NCI-H2107 treated with DMSO at 0.1 percent for 48 hours (cell line): ENCODE results near the gene TOPORS.
"Not testable (repeated sequence)": the region's sequence is repeated elsewhere in the genome, so short reads cannot be mapped to it uniquely, and the experiment has no call there.

Experiments
- DNase-seq: peaks from one replicate; lab custom pipeline; 2025; ENCODE audit not compliant: unreplicated experiment; lab: John Stamatoyannopoulos, UW

TOPORS gene

DNA sequence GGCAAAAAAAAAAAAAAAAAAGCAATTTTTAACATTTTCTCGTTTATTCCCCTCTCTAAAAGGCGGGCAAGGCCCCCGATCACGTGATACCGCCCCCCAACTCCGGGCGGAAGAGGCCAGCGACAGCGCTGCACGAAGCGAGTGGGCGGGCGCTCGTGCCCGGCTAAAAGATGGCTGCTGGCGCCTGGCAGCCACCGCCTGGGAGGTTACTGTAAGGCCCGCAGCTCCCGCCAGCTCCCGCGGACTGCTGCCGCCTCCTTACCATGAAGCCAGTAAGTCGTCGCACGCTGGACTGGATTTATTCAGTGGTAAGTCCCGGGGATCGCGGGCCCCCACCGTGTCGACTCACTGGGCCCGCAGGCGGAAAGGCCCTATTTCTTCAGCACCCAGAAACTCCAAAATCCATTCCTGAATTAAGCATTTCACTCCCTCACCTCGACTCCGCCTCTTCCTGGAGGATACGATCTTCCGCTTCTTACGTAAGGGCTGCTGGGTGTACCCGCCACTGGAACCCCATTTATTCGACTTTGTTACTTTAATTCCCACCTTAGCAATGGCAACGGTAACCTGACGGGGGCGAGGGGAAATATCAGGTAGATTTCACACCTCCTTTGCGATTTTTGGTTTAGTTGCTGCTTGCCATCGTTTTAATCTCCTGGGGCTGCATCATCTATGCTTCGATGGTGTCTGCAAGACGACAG lies at the start of gene TOPORS, which contains the start of gene SMIM27:
TOPORS (minus strand) TSS at position 415 of the 701 bp plus-strand sequence; CDS start at position 265, 150 bp downstream.
SMIM27 (plus strand) TSS at position 156 of the 701 bp plus-strand sequence; CDS start at position 264, 108 bp downstream.
- DNase-seq, result peak; percentile 92

DNA sequence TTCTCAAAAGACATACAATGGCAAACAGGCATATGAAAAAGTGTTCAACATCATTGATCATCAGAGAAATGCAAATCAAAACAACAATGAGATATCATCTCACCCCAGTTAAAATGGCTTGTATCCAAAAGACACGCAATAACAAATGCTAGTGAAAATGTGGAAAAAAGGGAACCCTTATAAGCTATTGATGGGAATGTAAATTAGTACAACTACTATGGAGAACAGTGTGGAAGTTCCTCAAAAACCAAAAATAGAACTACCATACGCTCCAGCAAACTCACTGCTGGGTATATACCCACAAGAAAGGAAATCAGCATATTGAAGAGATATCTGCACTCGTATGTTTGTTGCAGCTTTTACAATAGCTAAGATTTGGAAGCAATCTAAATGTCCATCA lies 46.6 kb upstream of the TOPORS start:
- DNase-seq, result not testable (repeated sequence)

DNA sequence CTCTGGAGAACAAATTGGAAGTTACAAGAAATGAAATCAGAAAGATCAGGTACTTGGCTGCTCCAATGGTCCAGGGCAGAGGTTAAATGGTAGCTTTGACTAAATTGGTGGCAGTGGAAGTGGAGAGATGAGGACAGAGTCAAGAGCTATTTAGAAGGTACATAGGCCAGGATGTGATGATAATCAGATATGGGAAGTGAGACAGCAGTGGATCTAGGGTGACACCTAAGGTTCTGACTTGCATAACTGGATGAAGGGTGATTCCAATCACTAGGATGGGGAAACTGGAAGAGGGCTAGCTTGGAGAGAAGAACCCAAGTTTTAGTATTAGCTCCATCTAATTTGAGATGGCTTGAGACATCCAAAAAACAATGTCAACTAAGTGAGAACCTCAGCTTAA lies 44.5 kb upstream of the TOPORS start:
- no peak for DNase-seq

DNA sequence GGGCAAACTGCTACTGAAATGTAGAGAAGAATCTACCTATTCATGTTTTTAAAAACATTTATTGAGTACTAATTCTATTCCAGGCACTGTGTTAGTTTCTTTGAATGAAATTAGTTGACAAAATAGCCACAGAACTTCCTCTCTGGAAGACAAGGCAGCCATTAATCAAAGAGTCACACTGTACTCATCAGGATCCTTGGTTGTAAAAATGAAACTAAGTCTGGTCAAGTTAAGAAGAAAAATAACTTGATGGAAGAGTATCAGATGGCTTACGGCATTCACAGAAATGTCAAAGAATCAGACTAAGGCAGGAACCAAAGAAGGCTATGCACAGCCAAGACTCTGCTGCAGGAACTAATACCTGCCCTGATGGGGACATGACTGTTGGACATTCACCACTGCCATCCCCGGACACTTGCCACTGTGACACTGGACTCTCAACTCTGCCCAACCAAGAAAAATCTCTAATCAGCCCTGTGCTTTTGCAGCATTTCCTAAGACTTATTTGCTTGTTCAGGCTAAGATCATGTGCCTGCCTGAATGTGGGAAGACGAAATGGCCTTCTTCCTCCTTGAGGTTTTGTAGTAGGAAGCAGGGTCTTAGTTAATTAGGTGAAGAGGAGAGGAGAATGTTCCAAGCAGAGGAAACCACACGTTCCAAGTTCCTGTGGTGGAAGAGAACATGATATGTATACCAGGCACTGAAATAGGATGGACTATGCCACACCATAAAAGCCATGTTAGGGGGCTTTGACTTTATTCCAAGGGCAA lies 43.9 kb upstream of the TOPORS start:
- DNase-seq, result no peak

DNA sequence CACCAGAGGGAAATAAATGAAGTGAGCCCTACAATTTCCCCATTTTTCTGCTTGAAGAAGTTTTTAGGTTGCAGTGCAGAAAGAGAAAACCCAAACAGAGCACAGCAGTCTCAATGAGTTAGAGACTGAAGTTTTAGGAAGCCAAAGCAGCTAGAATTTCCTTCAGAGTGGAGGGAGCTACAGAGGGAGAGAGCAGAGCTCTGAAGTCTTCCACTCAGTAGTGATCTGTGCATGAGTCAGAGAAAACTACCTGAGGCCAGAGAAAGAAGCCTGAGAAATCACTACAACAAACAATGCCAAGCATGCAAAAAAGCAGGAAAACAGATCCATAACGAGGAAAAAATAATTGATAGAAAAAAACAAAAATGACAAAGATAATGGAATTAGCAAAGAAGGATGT lies 38.5 kb upstream of the TOPORS start:
- no peak for DNase-seq

DNA sequence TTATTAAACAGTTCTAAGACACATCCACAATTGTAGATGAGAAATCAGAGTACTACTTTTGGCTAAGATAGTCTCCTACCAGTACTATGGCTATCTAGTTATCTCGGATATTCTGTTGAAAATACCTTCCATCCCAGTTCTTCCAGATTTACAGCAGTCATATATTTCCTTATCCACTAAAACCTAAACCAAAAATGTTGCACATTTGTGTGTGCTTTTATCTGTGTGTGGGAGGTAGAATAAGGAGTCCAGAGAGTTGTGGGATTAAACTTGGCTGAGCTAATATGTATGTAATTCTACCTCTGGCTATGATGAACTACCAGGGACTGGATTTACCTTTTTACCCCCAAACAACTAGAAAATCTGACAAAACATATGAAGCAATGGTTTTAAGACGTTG lies 38.1 kb upstream of the TOPORS start:
- DNase-seq, result no peak

DNA sequence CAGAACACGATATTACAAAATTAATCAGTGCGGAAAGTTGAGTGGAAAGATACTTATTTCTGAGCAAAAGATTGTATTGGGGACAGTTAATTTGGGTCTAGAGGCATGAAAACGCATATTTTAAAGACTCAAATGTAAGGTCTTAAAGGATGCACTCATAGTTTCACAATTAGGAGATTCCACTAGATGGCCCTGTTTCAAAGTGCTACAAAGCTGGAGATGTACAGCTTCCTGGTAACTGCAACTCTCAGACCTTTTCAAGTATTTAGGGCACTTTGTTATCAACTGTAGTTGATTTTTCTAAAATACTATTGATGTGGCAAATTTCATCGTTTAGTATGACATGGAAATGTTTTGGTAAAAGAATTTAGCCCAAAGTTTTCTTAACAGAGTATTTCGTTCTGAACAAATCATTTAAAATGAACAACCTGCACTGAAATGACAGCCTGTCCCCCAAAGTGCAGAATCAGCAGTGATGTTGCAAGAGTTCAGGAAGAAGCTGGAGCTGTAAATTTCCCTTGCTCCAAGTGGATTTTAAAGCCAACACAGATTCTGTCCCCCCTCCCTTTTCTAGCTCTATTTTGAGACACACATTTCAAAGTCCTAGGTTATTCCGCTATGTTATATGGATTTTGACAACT lies 36.8 kb upstream of the TOPORS start:
- DNase-seq, result peak; percentile 35

DNA sequence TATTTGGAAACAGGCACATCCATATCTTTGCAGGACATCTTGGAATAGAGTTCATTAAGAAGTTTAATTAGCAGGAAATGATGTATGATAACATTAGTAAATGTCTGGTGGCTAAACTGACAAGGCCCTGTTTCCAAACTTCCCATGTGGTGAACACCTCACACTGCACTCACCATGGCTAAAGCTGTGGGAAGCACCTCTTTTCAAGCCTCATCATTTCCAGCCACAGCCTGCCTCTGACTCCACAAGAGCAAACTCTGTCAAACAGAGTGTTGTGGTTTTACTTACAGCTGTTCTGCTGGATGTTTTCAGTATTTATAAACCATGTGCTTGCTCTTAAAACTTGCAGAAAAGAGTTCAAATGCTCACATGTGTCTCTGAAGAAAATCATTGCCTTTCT lies 35.5 kb upstream of the TOPORS start:
- DNase-seq, result no peak

DNA sequence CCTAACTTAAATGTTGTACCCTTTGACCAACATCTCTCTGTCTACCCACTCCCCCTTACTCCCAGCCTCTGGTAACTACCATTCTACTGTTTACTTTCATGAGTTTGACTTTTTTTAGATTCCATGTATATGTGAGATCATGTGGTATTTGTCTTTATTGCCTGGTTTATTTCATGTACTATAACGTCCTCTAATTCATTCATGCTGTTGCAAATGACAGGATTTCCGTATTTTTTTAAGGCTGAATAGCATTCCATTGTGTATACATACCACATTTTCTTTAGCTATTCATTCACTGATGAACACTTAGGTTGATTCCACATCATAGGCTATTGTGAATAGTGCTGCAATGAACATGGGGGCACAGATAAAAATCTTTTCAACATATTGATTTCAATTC lies 32.4 kb upstream of the TOPORS start:
- no peak for DNase-seq

DNA sequence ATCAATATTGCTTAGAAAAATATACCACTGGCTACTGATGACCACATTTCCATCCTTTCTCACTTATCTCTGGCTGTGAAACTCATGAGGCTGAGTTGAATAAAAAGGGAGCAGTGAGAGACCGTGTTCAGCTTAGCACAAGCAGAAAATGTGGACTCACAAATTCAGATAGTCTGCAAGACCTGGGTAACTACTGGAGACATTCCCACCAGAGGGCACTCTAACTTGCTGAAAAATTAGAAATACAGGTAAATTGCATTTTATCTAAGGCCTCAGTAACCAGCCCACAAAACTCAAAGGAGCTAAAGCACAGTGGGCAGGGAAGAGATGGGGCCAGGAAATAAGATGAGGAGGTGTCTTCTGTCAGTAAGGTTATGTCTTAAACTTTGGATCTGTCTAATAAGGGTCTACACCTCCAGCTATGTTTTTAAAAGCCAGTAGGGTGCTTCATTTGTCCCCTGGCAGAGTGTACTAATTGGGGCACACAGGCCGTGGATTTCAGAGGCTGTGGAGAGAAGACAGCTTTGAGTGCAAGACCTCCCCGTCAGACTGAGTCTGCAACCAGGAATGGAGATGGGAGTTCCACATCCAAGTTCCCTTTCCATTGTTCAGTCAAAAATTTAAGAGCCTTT lies 29.2 kb upstream of the TOPORS start:
- peak; percentile 50 for DNase-seq

DNA sequence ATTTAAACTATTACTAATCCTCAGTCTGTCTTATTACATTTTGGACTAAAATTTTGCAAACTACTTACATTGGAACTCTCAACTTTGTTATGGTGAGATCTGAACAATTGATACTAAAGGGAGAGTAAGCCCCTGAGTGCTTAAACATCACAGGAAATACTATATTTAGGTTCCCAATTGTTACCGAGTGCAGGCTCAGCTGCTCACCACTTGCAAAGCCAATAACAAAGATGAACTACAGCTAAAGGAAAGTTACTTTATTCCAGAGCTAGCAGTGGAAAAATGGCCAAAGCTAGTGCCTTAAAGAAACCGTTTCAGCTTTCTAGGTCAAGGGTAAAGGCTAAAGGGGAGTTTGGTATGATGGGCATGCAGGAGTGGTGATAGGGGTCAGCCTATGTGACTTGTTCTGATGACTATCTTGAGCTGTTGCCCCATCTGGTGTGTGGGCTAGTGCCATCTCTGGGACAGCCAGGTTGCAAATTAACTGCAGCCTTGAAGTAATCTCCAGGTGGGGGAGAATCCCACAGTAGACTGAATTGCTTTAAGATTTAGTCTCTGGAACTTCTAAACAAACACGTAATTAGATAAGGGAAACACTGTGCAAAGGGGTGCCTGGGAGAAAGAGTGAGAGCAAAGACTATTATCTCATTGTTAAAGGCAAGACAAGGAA lies 28.4 kb upstream of the TOPORS start:
- no peak for DNase-seq

DNA sequence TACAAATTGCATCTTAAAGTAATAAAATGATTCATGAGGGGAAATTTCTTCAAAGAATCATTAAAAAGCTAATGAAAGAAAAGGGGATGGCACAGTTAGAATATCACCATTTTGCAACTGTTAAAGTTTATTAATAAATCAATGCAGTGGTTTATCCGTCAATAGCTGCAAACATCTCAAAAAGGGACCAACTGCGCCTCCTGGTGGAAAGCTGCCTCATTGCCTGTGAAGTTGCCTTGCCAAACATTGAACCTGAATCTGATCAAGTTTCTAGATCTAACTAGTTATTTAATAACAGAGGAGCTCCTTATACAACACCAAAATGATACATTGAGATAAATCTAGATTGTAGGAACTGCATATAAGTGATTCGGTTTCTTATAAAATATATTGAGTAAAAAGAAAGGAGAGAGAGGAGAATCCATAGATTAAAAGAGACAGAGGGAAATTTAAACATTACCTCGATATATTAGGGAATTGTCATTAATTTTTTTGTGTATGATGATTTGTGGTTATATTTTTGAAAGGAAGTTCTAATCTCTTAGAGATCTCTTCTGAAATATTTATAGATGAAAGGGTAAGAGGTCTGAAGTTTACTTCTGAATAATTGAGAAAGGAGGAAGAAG lies 27.4 kb upstream of the TOPORS start:
- DNase-seq, result peak; percentile 7

DNA sequence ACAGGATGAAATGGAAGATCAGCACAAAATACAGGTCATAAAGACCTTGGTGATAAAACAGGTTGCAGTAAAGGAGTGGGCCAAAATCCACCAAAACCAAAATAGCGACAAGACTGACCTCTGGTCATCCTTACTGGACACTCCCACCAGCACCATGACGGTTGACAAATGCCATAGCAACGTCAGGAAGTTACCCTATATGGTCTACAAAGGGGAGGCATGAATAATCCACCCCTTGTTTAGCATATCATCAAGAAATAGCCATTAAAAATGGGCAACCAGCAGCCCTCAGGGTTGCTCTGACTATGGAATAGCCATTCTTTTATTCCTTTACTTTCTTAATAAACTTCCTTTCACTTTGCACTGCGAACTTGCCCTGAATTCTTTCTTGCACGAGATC lies 26.6 kb upstream of the TOPORS start:
- DNase-seq, result no peak

DNA sequence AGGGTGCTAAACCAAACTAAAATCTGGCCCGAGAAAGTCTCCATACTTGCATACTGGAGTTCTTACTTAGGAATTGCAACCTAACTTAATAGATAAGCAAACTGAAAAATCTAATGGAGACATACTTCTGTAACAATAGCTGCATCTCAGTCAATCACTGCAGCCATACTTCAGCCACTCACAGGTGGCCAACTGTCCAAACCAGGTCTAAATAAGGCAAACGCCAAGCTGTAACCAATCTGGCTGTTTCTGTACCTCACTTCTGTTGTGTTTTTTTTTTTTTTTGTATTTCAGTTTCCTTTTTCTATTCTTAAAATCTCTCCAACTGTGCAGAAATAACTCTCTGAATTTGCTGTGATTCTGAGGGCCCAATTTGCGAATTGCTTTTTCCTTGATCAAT lies 24.9 kb upstream of the TOPORS start:
- DNase-seq, result no peak

DNA sequence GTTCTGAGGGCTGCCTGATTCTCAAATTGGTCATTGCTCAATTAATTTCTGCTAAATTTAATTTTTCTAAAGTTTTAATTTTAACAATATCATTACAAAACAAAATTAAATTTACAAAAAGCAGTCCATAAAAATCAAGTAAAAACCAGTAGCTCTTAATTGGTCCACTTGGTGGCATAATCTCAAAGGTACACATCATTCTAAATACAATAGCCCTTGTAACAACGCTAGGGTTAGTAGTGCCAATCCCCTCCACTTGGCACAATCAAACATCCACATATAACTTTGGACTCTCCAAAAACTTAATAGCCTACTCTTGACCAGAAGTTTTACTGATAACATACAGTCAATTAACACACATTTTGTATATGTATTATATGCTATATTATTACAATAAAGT lies 22.5 kb upstream of the TOPORS start:
- DNase-seq, result no peak

DNA sequence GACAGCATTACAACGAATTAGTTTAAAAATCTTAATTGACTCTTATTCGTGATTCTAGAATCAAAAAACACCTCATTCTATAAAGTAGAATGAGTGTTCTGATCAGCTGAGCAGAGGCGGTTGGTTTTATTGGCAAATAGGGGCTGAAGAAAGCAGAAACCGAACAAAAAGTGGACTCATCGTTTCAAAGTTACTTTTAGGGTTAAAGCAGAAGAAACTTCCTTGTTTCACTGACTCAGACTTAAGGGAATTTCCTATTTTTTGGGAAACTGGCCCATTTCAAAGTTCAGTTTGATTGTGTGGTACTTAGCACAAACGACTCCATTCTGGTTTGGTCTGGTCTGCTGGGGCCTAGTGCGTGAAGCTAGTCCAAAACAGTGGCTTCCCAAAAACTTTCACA lies 21.4 kb upstream of the TOPORS start:
- DNase-seq, result no peak

DNA sequence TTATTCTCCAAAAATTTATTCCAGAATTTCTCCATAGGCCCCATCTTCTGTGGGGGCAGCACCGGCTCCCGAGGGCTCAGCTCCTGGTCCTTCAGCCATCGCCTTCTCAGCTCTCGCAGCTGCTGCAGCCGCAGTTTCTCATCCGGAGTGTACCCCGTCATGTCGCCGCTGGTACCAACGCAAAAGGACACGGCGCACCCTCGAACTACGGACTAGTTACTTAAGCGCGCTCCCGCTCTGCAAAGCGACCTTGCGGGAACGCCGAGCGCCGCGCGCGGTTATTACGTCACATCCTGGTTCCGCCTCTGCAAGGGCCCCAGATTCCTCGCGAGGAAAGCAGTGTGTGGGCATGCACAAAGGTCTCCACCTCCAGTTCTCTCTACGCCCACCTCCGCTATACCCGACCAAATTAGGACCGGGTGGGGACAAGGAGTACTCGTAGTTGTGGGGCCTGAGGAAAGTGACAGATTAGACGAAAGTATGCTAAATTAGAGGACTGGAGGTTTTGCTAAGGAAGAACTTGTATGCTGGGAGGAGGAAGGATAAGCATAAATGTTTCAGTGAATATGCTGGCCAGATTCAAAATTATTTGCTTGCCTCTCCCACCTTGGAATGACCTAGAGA lies 20.6 kb upstream of the TOPORS start, which contains the start of gene NDUFB6:
NDUFB6 (minus strand) TSS at position 260 of the 624 bp plus-strand sequence; CDS start at position 161, 99 bp downstream.
- peak; percentile 77 for DNase-seq

DNA sequence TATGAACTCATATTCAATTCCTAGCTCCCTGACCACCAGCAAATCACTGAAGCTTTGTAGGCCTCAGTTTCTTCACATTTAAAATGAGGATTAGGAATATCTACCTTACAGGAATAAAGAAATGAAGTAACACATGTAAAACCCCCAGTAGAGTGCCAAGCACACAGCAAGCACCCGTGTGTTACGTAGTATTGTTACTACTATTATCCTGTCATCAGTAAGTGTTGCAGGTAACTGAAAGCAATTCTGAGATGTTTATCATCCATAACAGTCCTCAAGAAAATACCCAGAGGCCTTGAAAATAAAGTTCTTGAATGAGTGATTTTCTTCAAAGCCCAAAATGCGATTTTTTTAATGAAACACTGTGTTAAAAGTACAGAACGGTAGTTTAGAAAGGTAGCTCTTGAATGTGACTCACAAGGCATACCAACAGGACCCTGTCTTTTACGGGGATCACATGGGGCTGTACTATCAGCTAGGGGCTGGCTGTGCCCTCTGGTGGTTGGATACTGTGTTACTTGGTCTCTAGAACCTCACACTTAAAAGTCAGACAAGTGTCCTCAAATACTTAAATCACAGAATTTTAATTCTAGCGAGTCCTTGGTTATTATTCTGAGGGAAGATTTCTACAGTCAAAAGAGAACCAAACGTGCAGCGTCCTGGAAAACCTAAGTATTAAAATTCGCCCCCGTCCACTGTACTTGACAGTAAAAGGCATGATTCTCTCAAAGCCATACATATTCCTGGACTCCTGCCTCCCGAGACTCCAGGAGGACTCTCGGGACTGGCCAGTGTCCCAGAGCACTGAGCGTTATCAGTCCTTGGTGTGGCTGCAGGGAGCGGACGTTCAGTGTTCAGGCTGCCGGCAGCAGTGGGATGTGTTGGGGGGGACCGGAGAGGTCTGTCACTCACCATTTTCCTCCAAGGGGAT lies 19.8 kb upstream of the TOPORS start:
- DNase-seq, result peak; percentile 60

DNA sequence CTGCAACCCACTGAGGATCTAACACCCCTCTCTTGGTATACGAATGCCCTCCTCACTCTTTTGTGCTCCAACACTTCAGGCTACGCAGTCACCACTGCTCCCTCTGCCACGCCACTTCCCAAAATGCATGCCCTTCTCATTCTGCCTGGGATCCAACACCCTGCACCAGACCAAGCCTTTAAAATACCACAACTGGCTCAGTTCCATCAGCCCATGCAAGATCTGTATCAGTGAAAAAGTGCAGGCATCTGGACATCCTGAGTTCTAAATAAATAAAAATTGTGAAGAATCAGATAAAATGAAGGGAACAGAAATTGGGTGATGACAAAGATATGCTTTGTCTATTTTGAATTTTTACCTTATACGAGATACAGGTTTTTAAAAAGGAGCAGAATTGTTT lies 17.9 kb upstream of the TOPORS start:
- DNase-seq, result no peak
